Mucosa of rectum (tissue), 2 donors: ENCODE results near the gene CRYBA4.
A peak's percentile ranks its signal among the peaks of the same experiment; 100 is the strongest.

ENCODE experiments used
- H3K27ac ChIP-seq, 2 donors: one replicate each; pipeline ENCODE4 v1.7.0; 2013; ENCODE audit warnings: inconsistent platforms in 2 of 2, low read depth in 2 of 2, low read length in 2 of 2
- H3K27me3 ChIP-seq, 2 donors: one replicate each; pipeline ENCODE4 v1.7.0; 2013; ENCODE audit warnings: low read length in 2 of 2; ENCODE audit not compliant: control insufficient read depth in 2 of 2, insufficient read depth in 2 of 2
- H3K36me3 ChIP-seq, 2 donors: one replicate each; pipeline ENCODE4 v1.7.0; 2013; ENCODE audit warnings: low read length in 2 of 2; ENCODE audit not compliant: control insufficient read depth in 2 of 2, insufficient read depth in 2 of 2
- H3K4me1 ChIP-seq, 2 donors: one replicate each; pipeline ENCODE4 v1.7.0; 2013; ENCODE audit warnings: low read length in 2 of 2, mild to moderate bottlenecking in 1 of 2; ENCODE audit not compliant: control insufficient read depth in 2 of 2, insufficient read depth in 2 of 2
- H3K4me3 ChIP-seq, 2 donors: one replicate each; pipeline ENCODE4 v1.7.0; 2013; ENCODE audit warnings: low read length in 2 of 2
- H3K9ac ChIP-seq, 2 donors: one replicate each; pipeline ENCODE4 v1.7.0; 2013; ENCODE audit warnings: low read length in 2 of 2, low read depth in 1 of 2, mild to moderate bottlenecking in 1 of 2
- H3K9me3 ChIP-seq, 2 donors: one replicate each; pipeline ENCODE4 v1.7.0; 2013; ENCODE audit warnings: low read length in 2 of 2; ENCODE audit not compliant: control insufficient read depth in 2 of 2
- donor health status: healthy.
- donor health status: Normal muscosa, but diverticular disease.

CRYBA4 gene

GRCh38 chr22:26658161-26658560 lies 36.4 kb downstream of the CRYBA4 start:
- Histone ChIP-seq H3K4me3 (peak overlapping the region in 1 of 2 donors; percentile 61), H3K9ac (no peak overlapping the region), H3K4me1 (peaks cover 0 to 9% of the 10 kb centered on the region in 2 donors), H3K27me3 (peaks cover 18 to 26% of the 10 kb centered on the region in 2 donors), H3K27ac (no peak overlapping the region), H3K9me3 (no peaks in the 10 kb centered on the region), H3K36me3 (no peaks in the 10 kb centered on the region)

DNA sequence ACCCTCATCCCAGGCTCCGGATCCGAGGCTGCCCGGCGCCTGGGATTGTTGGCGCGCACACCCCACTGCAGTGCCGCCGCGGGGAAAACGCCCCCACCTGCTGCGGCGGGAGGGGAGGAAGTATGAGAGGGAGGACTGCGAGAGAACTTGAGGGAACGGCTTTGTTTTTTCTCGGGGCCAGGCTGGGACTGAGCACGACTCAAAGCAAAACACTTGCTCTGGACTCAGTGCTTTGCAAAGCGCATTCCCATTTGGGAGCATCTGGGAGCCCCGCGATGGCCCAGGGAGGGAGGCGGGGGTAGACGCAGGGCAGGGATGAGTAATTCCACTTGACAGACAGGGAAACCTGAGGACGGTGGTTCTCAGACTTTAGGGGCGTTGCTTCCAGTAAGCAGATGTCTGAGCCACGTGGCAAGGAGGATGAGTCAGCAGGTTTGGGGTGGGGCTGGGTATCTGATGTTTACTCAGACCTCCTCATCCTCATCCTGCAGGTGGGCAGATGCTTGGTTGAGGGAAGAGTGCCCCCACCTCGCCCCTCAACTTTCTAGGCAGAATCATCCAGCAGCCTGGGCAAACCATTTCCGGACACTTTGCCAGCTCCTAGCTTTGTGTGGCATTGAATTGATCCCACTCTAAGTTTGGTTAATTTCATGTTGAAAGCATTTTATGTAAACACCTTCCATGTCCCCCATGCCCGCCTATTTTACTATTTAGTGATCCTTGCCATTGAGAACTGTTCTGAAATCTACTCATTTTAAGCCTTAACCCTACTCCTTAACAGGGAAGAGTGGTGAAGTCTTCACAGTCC lies 37.1 kb downstream of the CRYBA4 start:
- peak overlapping the region in 1 of 2 donors; percentile 61 for H3K4me3 ChIP-seq

DNA sequence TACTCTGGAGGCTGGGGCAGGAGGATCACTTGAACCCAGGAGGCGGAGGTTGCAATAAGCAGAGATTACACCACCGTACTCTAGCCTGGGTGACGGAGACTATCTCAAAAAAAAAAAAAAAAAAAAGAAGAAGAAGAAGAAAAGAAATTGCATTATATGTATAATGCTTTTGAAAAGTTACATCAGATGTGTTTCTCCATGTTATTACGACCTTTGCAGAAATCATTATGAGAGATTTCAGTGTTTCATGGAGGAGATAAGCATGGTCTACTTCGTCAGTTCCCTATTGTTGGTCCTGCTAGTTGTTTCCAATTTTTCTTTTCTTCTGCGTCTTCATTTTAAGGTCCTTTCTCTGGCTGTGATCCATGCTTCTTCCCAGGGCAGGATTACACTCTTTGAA lies 38.6 kb downstream of the CRYBA4 start:
- H3K27me3 ChIP-seq: peaks cover 16 to 25% of the 10 kb centered on the region in 2 donors
- no peak overlapping the region for H3K9ac ChIP-seq
- H3K9me3 ChIP-seq: no peaks in the 10 kb centered on the region
- no peaks in the 10 kb centered on the region for H3K36me3 ChIP-seq
- no peak overlapping the region for H3K4me3 ChIP-seq
- peaks cover 0 to 9% of the 10 kb centered on the region in 2 donors for H3K4me1 ChIP-seq
- H3K27ac ChIP-seq: no peak overlapping the region

More for the DNA sequence above, 37.1 kb downstream of the CRYBA4 start:
- no peak overlapping the region for H3K9ac ChIP-seq
- H3K36me3 ChIP-seq: no peaks in the 10 kb centered on the region
- H3K9me3 ChIP-seq: no peaks in the 10 kb centered on the region
- no peak overlapping the region for H3K27ac ChIP-seq
- peaks cover 18 to 26% of the 10 kb centered on the region in 2 donors for H3K27me3 ChIP-seq
- peaks cover 0 to 9% of the 10 kb centered on the region in 2 donors for H3K4me1 ChIP-seq

DNA sequence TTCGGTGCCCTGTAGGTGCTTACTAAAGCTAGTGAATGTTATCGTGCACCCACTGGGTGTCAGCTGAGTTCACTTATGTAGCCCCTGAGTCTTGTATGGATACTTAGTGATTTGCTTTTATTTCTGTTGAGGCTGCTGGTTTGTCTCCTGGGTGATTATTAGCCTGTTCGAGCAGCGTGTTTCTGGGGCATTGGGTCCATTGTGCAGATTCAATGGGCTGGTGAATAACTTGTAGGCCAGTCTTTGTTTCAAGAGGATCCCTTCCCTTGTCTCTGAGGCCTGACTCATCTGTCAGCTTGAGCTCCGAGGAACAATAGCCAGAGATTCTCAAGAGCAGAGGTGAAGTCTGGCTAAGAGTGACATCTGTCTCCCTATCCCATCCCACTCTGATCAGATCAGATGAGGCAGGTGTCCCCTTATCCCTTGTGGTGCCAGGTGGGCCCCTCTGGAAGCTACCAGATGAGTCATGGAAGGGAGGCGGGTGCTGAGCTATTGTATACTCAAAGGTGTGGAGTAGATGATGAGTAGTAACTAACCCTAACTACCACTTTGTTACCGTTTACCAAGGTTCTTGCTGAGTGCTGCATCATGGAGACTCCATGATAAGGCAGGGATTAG lies 39.3 kb downstream of the CRYBA4 start:
- H3K27me3 ChIP-seq: peaks cover 15 to 22% of the 10 kb centered on the region in 2 donors
- no peaks in the 10 kb centered on the region for H3K36me3 ChIP-seq
- no peak overlapping the region for H3K27ac ChIP-seq
- H3K9ac ChIP-seq: no peak overlapping the region
- H3K4me1 ChIP-seq: peaks cover 0 to 9% of the 10 kb centered on the region in 2 donors
- H3K9me3 ChIP-seq: no peaks in the 10 kb centered on the region
- H3K4me3 ChIP-seq: no peak overlapping the region

DNA sequence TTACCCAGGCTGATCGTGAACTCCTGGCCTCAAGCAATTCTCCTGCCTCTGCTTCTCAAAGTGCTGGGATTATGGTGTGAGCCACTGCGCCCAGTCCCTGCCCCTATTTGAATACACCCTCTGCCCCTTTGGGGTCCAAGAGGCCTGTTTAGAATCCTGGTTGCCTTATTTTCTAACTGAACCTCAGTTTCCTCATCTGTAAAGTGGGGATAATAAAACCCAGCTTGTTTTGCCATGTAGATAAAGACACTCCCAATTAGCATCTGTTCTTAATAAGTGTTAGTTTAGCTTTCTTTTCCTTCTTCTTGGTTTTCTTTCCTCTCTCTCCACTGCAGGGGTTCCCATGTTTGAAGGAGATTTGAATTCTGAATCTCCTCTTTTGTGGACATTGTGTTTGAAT lies 40.4 kb downstream of the CRYBA4 start:
- Histone ChIP-seq H3K9me3 (no peaks in the 10 kb centered on the region), H3K4me3 (no peak overlapping the region), H3K9ac (no peak overlapping the region), H3K27me3 (peaks cover 15 to 18% of the 10 kb centered on the region in 2 donors), H3K4me1 (peaks cover 0 to 9% of the 10 kb centered on the region in 2 donors), H3K36me3 (no peaks in the 10 kb centered on the region), H3K27ac (no peak overlapping the region)

- no peak overlapping the region for H3K9ac ChIP-seq
- H3K27ac ChIP-seq: no peak overlapping the region
- H3K36me3 ChIP-seq: no peaks in the 10 kb centered on the region
- H3K4me1 ChIP-seq: peaks cover 0 to 6% of the 10 kb centered on the region in 2 donors
- peaks cover 5 to 6% of the 10 kb centered on the region in 2 donors for H3K27me3 ChIP-seq
- H3K4me3 ChIP-seq: no peak overlapping the region
- no peaks in the 10 kb centered on the region for H3K9me3 ChIP-seq
Measured at GRCh38 chr22:26663374-26663923, 41.7 kb downstream of the CRYBA4 start.

DNA sequence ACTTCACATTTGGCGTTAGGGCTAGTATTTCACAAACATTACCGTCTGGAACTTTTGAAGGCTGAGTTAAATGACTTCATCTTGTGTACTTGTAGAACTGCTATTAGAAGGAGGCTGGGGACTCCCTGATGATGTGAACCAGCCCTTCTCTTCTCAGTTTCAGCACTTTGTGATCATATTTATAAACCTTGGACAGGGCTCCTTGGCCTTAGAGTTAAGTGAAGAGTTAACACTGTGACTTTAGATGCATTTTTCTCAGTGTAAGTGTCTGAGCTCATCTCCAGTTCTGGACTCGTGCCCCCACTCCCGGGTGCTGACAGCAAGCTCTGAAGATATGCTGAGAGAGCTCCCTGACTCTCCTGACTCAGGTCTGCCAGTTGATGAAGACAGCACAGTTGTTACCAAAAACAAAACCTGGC lies 44.1 kb downstream of the CRYBA4 start:
- Histone ChIP-seq H3K36me3 (no peaks in the 10 kb centered on the region), H3K4me3 (no peak overlapping the region), H3K27ac (no peak overlapping the region), H3K4me1 (no peaks in the 10 kb centered on the region), H3K9me3 (no peaks in the 10 kb centered on the region), H3K9ac (no peak overlapping the region), H3K27me3 (peaks cover 0 to 5% of the 10 kb centered on the region in 2 donors)

DNA sequence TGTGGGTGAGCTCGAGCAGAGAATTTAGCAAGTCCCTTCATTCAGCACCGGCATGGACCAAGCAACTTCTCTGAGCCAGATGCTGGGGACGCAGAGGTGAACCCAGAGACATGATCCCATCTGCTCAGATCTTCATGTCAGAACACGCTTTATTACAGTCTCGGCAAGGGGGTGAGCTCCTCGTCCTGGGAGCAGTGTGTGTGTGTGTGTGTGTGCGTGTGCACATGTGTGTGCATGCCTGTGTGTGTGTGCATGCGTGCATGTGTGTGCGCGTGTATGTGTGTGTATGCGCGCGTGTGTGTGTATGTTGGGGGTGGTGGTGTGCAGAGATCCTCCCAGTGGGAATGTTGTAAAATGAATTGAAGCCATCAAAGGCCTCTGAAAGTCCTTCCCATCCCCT lies 45.4 kb downstream of the CRYBA4 start:
- Histone ChIP-seq H3K9ac (no peak overlapping the region), H3K36me3 (no peaks in the 10 kb centered on the region), H3K27ac (no peak overlapping the region), H3K4me3 (no peak overlapping the region), H3K27me3 (peaks cover 0 to 3% of the 10 kb centered on the region in 2 donors), H3K4me1 (peaks cover 2 to 3% of the 10 kb centered on the region in 2 donors), H3K9me3 (no peaks in the 10 kb centered on the region)

DNA sequence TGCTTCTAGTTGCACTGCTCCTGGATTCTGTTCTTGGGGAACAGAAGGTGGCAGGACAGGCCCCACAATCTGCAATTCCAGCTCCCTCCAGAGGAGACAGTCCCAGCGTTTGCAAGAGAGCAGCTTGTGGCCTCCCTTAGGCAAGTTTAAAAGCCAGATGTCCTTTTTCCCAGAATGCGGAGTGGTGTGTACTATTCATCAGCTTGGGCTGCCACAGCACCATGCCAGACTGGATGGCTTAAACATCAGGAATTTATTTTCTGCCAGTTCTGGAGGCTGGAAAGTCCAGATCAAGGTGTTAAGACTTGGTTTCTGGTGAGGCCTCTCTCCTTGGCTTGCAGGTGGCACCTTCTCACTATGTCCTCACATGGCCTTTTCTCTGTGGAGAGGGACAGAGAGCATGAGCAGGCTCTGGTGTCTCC lies 47.3 kb downstream of the CRYBA4 start:
- H3K4me3 ChIP-seq: no peak overlapping the region
- no peak overlapping the region for H3K9ac ChIP-seq
- no peaks in the 10 kb centered on the region for H3K27me3 ChIP-seq
- peaks cover 14 to 15% of the 10 kb centered on the region in 2 donors for H3K4me1 ChIP-seq
- H3K36me3 ChIP-seq: no peaks in the 10 kb centered on the region
- H3K27ac ChIP-seq: no peak overlapping the region
- no peaks in the 10 kb centered on the region for H3K9me3 ChIP-seq

DNA sequence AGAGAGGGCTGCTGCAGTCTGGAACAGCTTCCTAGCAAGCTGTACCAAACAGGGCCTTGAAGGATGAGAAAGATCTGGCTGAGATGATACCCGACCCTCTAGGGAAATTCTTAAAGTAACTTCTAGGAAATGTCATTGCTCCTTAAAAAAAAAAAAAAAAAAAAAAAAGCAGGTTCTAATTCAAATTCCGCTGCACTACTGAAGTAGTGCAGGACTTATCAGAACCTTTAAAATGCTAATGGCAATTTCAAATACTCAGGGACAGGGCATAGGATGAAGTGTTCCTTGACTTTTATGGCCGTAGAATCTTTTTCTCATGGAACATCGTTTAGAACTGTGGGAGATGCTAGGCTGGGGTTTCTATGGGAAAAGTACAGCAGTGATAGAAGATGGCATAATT lies 48.7 kb downstream of the CRYBA4 start:
- Histone ChIP-seq H3K27me3 (no peaks in the 10 kb centered on the region), H3K9ac (no peak overlapping the region), H3K4me1 (peaks cover 17 to 24% of the 10 kb centered on the region in 2 donors), H3K4me3 (no peak overlapping the region), H3K9me3 (no peaks in the 10 kb centered on the region), H3K36me3 (no peaks in the 10 kb centered on the region), H3K27ac (peak overlapping the region in 1 of 2 donors; percentile 98)
